DND-41 (cell line): ENCODE data around the gene MAB21L2.

Experiments used
- ATAC-seq: fragments of 200-7000 bp; cut with Tn5 transposase; 3 replicates; pipeline ENCODE4 v1.9.1; 2021; ENCODE audit warnings: low read depth; ENCODE audit not compliant: insufficient read depth
- DNase-seq: peaks from one replicate; pipeline ENCODE4 v3.0.0-alpha.2; 2020
- H2AFZ ChIP-seq: 2 replicates; pipeline ENCODE4 v1.6.0; 2012; ENCODE audit warnings: low read depth, low read length
- H3K27ac ChIP-seq: 2 replicates; pipeline ENCODE4 v1.5.1; 2012; ENCODE audit warnings: low read length, inconsistent platforms
- H3K27me3 ChIP-seq: fragments of 200-600 bp; sonication (generic); 2 replicates; pipeline ENCODE4 v1.6.0; 2012; ENCODE audit warnings: low read length, mild to moderate bottlenecking, inconsistent platforms; ENCODE audit not compliant: insufficient read depth, poor library complexity
- H3K36me3 ChIP-seq: 2 replicates; pipeline ENCODE4 v1.5.1; 2012; ENCODE audit warnings: low read length, inconsistent platforms; ENCODE audit not compliant: insufficient read depth
- H3K4me1 ChIP-seq: 2 replicates; pipeline ENCODE4 v1.5.1; 2012; ENCODE audit warnings: mild to moderate bottlenecking, low read length; ENCODE audit not compliant: insufficient read depth
- H3K4me2 ChIP-seq: 2 replicates; pipeline ENCODE4 v1.6.0; 2012; ENCODE audit warnings: mild to moderate bottlenecking, moderate library complexity, low read length, inconsistent platforms; ENCODE audit not compliant: insufficient read depth
- H3K4me3 ChIP-seq, 2 experiments: fragments of 200-600 bp in 1 of 2; shearing (Covaris generic) in 1 of 2; 2 replicates each; pipeline ENCODE4 v1.5.1; 2012 to 2016; ENCODE audit warnings: inconsistent platforms in 2 of 2, low read length in 2 of 2, mild to moderate bottlenecking in 2 of 2, low read depth in 1 of 2, moderate library complexity in 1 of 2
- H3K79me2 ChIP-seq: 2 replicates; pipeline ENCODE4 v1.6.0; 2012; ENCODE audit warnings: low read length, inconsistent platforms; ENCODE audit not compliant: insufficient read depth
- H3K9ac ChIP-seq: 2 replicates; pipeline ENCODE4 v1.6.0; 2012; ENCODE audit warnings: low read depth, mild to moderate bottlenecking, inconsistent platforms, low read length, moderate library complexity
- H3K9me3 ChIP-seq: 2 replicates; pipeline ENCODE4 v1.5.1; 2012; ENCODE audit warnings: low read length, moderate library complexity, mild to moderate bottlenecking, inconsistent platforms; ENCODE audit not compliant: insufficient read depth, severe bottlenecking
- H4K20me1 ChIP-seq: 2 replicates; pipeline ENCODE4 v1.6.0; 2012; ENCODE audit warnings: low read length; ENCODE audit not compliant: insufficient read depth
- CTCF ChIP-seq: IDR thresholded peaks from 2 replicates; pipeline ENCODE4 v1.5.1; 2012; ENCODE audit warnings: borderline replicate concordance, low read length, moderate library complexity, mild to moderate bottlenecking; ENCODE audit not compliant: poor library complexity, severe bottlenecking; ENCODE audit errors: extremely low read depth
- EZH2 ChIP-seq: IDR thresholded peaks from 3 replicates; pipeline ENCODE4 v1.6.1; 2012; ENCODE audit warnings: borderline replicate concordance, low read depth, mild to moderate bottlenecking, moderate library complexity, low read length, inconsistent platforms; ENCODE audit not compliant: severe bottlenecking

The MAB21L2 gene

GRCh38 chr4:150540536-150540935 is 41.4 kb upstream of the MAB21L2 start:
- H3K4me2 ChIP-seq = no peak overlapping the region
- H3K36me3 ChIP-seq = no peaks in the 10 kb centered on the region
- H3K9me3 ChIP-seq = no peaks in the 10 kb centered on the region
- TF ChIP-seq EZH2 (no peak), CTCF (no peak)
- ATAC-seq (no peak), DNase-seq (no peak)
- H3K4me3 ChIP-seq = no peak overlapping the region
- H3K9ac ChIP-seq = no peak overlapping the region
- no peak overlapping the region for H2AFZ ChIP-seq
- no peaks in the 10 kb centered on the region for H3K4me1 ChIP-seq
- H4K20me1 ChIP-seq = no peaks in the 10 kb centered on the region
- H3K79me2 ChIP-seq = no peaks in the 10 kb centered on the region
- no peak overlapping the region for H3K27ac ChIP-seq
- no peaks in the 10 kb centered on the region for H3K27me3 ChIP-seq

GRCh38 chr4:150540959-150541360 is 41.0 kb upstream of the MAB21L2 start:
- no peaks in the 10 kb centered on the region for H4K20me1 ChIP-seq
- H3K4me3 ChIP-seq = no peak overlapping the region
- DNase-seq (no peak), ATAC-seq (no peak)
- H3K4me2 ChIP-seq = no peak overlapping the region
- no peaks in the 10 kb centered on the region for H3K36me3 ChIP-seq
- no peak overlapping the region for H3K27ac ChIP-seq
- H3K79me2 ChIP-seq = no peaks in the 10 kb centered on the region
- H2AFZ ChIP-seq = no peak overlapping the region
- no peaks in the 10 kb centered on the region for H3K4me1 ChIP-seq
- no peak overlapping the region for H3K9ac ChIP-seq
- no peaks in the 10 kb centered on the region for H3K9me3 ChIP-seq
- H3K27me3 ChIP-seq = no peaks in the 10 kb centered on the region
- no peak for TF ChIP-seq CTCF
- no peak for TF ChIP-seq EZH2

GRCh38 chr4:150541681-150542080 is 40.3 kb upstream of the MAB21L2 start:
- H3K9ac ChIP-seq = no peak overlapping the region
- H3K4me3 ChIP-seq = no peak overlapping the region
- H3K36me3 ChIP-seq = no peaks in the 10 kb centered on the region
- H3K4me1 ChIP-seq = no peaks in the 10 kb centered on the region
- H4K20me1 ChIP-seq = no peaks in the 10 kb centered on the region
- no peak overlapping the region for H3K4me2 ChIP-seq
- no peak overlapping the region for H3K27ac ChIP-seq
- H3K27me3 ChIP-seq = no peaks in the 10 kb centered on the region
- H3K9me3 ChIP-seq = no peaks in the 10 kb centered on the region
- ATAC-seq (no peak), DNase-seq (no peak)
- H2AFZ ChIP-seq = no peak overlapping the region
- TF ChIP-seq EZH2 = no peak
- TF ChIP-seq CTCF = no peak
- no peaks in the 10 kb centered on the region for H3K79me2 ChIP-seq

GRCh38 chr4:150543042-150543441 is 38.9 kb upstream of the MAB21L2 start:
- Histone ChIP-seq H4K20me1 (no peaks in the 10 kb centered on the region), H3K79me2 (no peaks in the 10 kb centered on the region), H3K27me3 (no peaks in the 10 kb centered on the region), H3K9me3 (no peaks in the 10 kb centered on the region), H3K9ac (no peak overlapping the region), H3K4me2 (no peak overlapping the region), H3K4me1 (no peaks in the 10 kb centered on the region), H3K4me3 (no peak overlapping the region), H2AFZ (no peak overlapping the region), H3K36me3 (no peaks in the 10 kb centered on the region), H3K27ac (no peak overlapping the region)
- DNase-seq = no peak
- TF ChIP-seq CTCF (no peak), EZH2 (no peak)
- no peak for ATAC-seq
